Stomach (tissue), 19 donors: ENCODE data around the gene PPP1R9B. TPM values are rescaled to one million over a fixed set of nuclear protein-coding genes. Genes with fewer than 3 reads are reported as not detected.

Experiments used
- DNase-seq, 2 donors: peaks; one replicate each; pipeline versions ENCODE4 v3.0.0 to v3.0.0-alpha.2; 2013 to 2019
- H3K27ac ChIP-seq, 5 donors: fragments of 200-600 bp in 4 of 5; sonication (generic) in 4 of 5; one replicate each; pipeline ENCODE4 v1.5.1; 2013 to 2019; ENCODE audit warnings: mild to moderate bottlenecking in 1 of 5, moderate library complexity in 1 of 5
- H3K27me3 ChIP-seq, 3 donors: fragments of 200-600 bp; sonication (generic); one replicate each; pipeline ENCODE4 v1.5.1; 2017 to 2019; ENCODE audit warnings: mixed run types in 1 of 3
- H3K36me3 ChIP-seq, 4 donors: fragments of 200-600 bp; sonication (generic); 1 replicate in 3 of 4; 2 replicates in 1 of 4; pipeline ENCODE4 v1.5.1; 2016 to 2019
- H3K4me1 ChIP-seq, 4 donors: fragments of 200-600 bp; sonication (generic); one replicate each; pipeline ENCODE4 v1.5.1; 2016 to 2019
- H3K4me3 ChIP-seq, 4 donors: fragments of 200-600 bp; sonication (generic) in 3 of 4; one replicate each; pipeline ENCODE4 v1.5.1; 2016 to 2019; ENCODE audit warnings: mild to moderate bottlenecking in 1 of 4
- H3K9me3 ChIP-seq, 4 donors: fragments of 200-600 bp; sonication (generic); one replicate each; pipeline ENCODE4 v1.5.1; 2016 to 2019
- CTCF ChIP-seq, 7 experiments: fragments of 450-650 bp in 4 of 7; fragments of 200-600 bp in 3 of 7; sonication (generic) in 3 of 7; IDR thresholded peaks; one replicate each; pipeline ENCODE4 v1.5.1; 2016 to 2019; ENCODE audit warnings: antibody characterized with exemption in 7 of 7, control low read depth in 2 of 7, mild to moderate bottlenecking in 1 of 7
- EP300 ChIP-seq: sonication (generic); formaldehyde crosslinking; IDR thresholded peaks from one replicate; pipeline ENCODE4 v1.6.1; 2017; ENCODE audit warnings: antibody characterized with exemption
- POLR2A ChIP-seq, 4 donors: fragments of 450-650 bp; IDR thresholded peaks; one replicate each; pipeline ENCODE4 v1.6.1; 2016; ENCODE audit warnings: antibody characterized with exemption in 4 of 4, control low read depth in 2 of 4, mild to moderate bottlenecking in 1 of 4, moderate library complexity in 1 of 4
- POLR2AphosphoS5 ChIP-seq, 3 donors: sonication (generic); formaldehyde crosslinking; IDR thresholded peaks; one replicate each; pipeline ENCODE4 v1.6.1; 2016; ENCODE audit warnings: antibody characterized with exemption in 3 of 3
- WGBS, 5 donors: extraction: QIAGEN DNeasy Blood & Tissue Kit in 3 of 5; methylation state at CpG; one replicate each; pipeline versions ENCODE4 v1.1.5 to v1.1.7; 2013 to 2018; 5-methylcytosine and 5-hydroxymethylcytosine counted together
- intact Hi-C: fragments of 100-400 bp; cut with DNase I; formaldehyde crosslinking; loops from one replicate; pipeline ENCODE4 v1.15.1; 2023; ENCODE audit warnings: low total_unique reads
- long read RNA-seq, 10 donors: transcript quantifications; one replicate each; lab custom pipeline, GENCODE V29; 2026
- polyA plus RNA-seq, 3 donors: library from polyadenylated mRNA; stranded (reverse); fragments of 200-250 nt; gene quantifications; one replicate each; pipeline ENCODE4 v1.2.3, GENCODE V29; 2013
- total RNA-seq, 5 donors: library from RNA; depleted of rRNA; stranded (reverse); fragments of >200 nt; gene quantifications; one replicate each; pipeline versions ENCODE4 v1.1.0 to v1.2.3, GENCODE V29; 2014 to 2016
- donor health status: healthy with polysubstance abuse.
- donor health status: Bipolar disorder and iron deficiency.
- donor health status: healthy.

Gene PPP1R9B
- 10 to 100 TPM; 11.6 to 64.2 (median 22.5) TPM for total RNA-seq
- 10 to 100 TPM; 13.1 to 28.8 (median 14.2) TPM for polyA plus RNA-seq
- long read RNA-seq, donor 1, result 0 reads
- long read RNA-seq, donor 2, full-length matches to known transcripts, result 1 of 1 reads
- long read RNA-seq, donor 2, partial matches to known transcripts, result 0 of 1 reads
- long read RNA-seq, donor 2, other reads (novel, unspliced or antisense), result 0 of 1 reads
- long read RNA-seq, donor 3, full-length matches to known transcripts, result 1 of 1 reads
- long read RNA-seq, donor 3, partial matches to known transcripts, result 0 of 1 reads
- long read RNA-seq, donor 3, other reads (novel, unspliced or antisense), result 0 of 1 reads
- long read RNA-seq, donor 4, result 0 reads
- long read RNA-seq, donor 5, result 0 reads
- long read RNA-seq, donor 6, full-length matches to known transcripts, result 4 of 4 reads
- long read RNA-seq, donor 6, partial matches to known transcripts, result 0 of 4 reads
- long read RNA-seq, donor 6, other reads (novel, unspliced or antisense), result 0 of 4 reads
- long read RNA-seq, donor 7, full-length matches to known transcripts, result 2 of 2 reads
- long read RNA-seq, donor 7, partial matches to known transcripts, result 0 of 2 reads
- long read RNA-seq, donor 7, other reads (novel, unspliced or antisense), result 0 of 2 reads
- long read RNA-seq, donor 8, result 0 reads
- long read RNA-seq, donor 9, partial matches to known transcripts, result 2,285 of 2,298 reads
- long read RNA-seq, donor 9, other reads (novel, unspliced or antisense), result 13 of 2,298 reads
- long read RNA-seq, donor 10, result 0 reads

- peak within 1 kb of the TSS; percentile 75 to 93 (median 85) for H3K4me3 ChIP-seq
- peaks cover 69 to 91% (median 80%) of the 10 kb centered on the region in 4 donors for H3K4me1 ChIP-seq
- 0 to 1% (median 0%) methylated on average over 47 to 69 of the region's 69 CpGs for WGBS, 5 donors
- H3K27me3 ChIP-seq, result no peaks in the 10 kb centered on the region
- no peak for DNase-seq
- H3K9me3 ChIP-seq, result no peaks in the 10 kb centered on the region
- TF ChIP-seq POLR2A (IDR thresholded peaks at IDR 0.05) (no peak), CTCF (IDR thresholded peaks at IDR 0.05) (no peak), POLR2AphosphoS5 (IDR thresholded peaks at IDR 0.05) (no peak), EP300 (no peak)
- intact Hi-C loops, result no loop called here
- H3K36me3 ChIP-seq, result peaks cover 0 to 6% (median 3%) of the 10 kb centered on the region in 4 donors
- peak within 1 kb of the TSS; percentile 80 to 97 (median 92) for H3K27ac ChIP-seq
These were observed at the start of gene PPP1R9B for GRCh38 chr17:50150354-50151040. TSS of gene PPP1R9B (minus strand) at chr17:50150677. CDS start at chr17:50150513, 164 bp downstream.

- peaks cover 23 to 83% (median 57%) of the 10 kb centered on the region in 4 donors for H3K4me1 ChIP-seq
These were observed 49.5 kb upstream of the PPP1R9B start for GRCh38 chr17:50199803-50200456.

GRCh38 chr17:50199211-50199802, 48.8 kb upstream of the PPP1R9B start:
- intact Hi-C loops, result no loop called here
- DNase-seq, result no peak
- H3K27me3 ChIP-seq, result peaks cover 0 to 46% (median 14%) of the 10 kb centered on the region in 3 donors
- peaks cover 37 to 45% (median 39%) of the 10 kb centered on the region in 4 donors for H3K36me3 ChIP-seq
- H3K4me3 ChIP-seq, result peak overlapping the region; percentile 49 to 61 (median 56)
- H3K27ac ChIP-seq, result peak overlapping the region; percentile 70 to 93 (median 90)
- H3K9me3 ChIP-seq, result no peaks in the 10 kb centered on the region
- TF ChIP-seq POLR2A (IDR thresholded peaks at IDR 0.05) (no peak), CTCF (IDR thresholded peaks at IDR 0.05) (no peak), EP300 (no peak), POLR2AphosphoS5 (IDR thresholded peaks at IDR 0.05) (no peak)
- 17 to 46% (median 24%) methylated on average over 22 to 41 of the region's 41 CpGs for whole genome bisulfite sequencing, 5 donors
- peaks cover 23 to 80% (median 54%) of the 10 kb centered on the region in 4 donors for H3K4me1 ChIP-seq

More at GRCh38 chr17:50199803-50200456, 49.5 kb upstream of the PPP1R9B start:
- TF ChIP-seq EP300 (peak; percentile 27), POLR2AphosphoS5 (IDR thresholded peaks at IDR 0.05) (peak; percentile 63 to 80 (median 63)), CTCF (IDR thresholded peaks at IDR 0.05) (no peak), POLR2A (IDR thresholded peaks at IDR 0.05) (peak in 1 of 4 donors; percentile 52)
- 1% methylated on average over 27 to 36 of the region's 36 CpGs for WGBS, 5 donors
- intact Hi-C loops, result loop anchor here (5.0 kb wide), 2 partner anchors 72 to 97 kb away; partner anchors contain the start of gene TMEM92
- peak; percentile 95 to 97 for DNase-seq
- H3K36me3 ChIP-seq, result peaks cover 30 to 39% (median 33%) of the 10 kb centered on the region in 4 donors
- H3K4me3 ChIP-seq, result peak overlapping the region; percentile 49 to 61 (median 56)
- peak overlapping the region; percentile 70 to 93 (median 90) for H3K27ac ChIP-seq
- H3K27me3 ChIP-seq, result peaks cover 0 to 51% (median 14%) of the 10 kb centered on the region in 3 donors
- no peaks in the 10 kb centered on the region for H3K9me3 ChIP-seq
